Measurements from ENCODE around the gene CKLF. TPM values are rescaled to one million over a fixed set of nuclear protein-coding genes. Genes with fewer than 3 reads are reported as not detected.

The CKLF gene
- total RNA-seq, result 153 and 159 TPM in 2 replicates

- Mint-ChIP-seq H3K27ac (peak within 1 kb of the TSS; percentile 95), H3K36me3 (ENCODE audit: low read depth) (peaks cover 36% of the 10 kb centered on the region), H3K4me3 (peak within 1 kb of the TSS; percentile 99), H3K9me3 (no peaks in the 10 kb centered on the region), H3K4me1 (ENCODE audit: low read depth) (peaks cover 81% of the 10 kb centered on the region), H3K27me3 (ENCODE audit: insufficient read depth) (peaks cover 2% of the 10 kb centered on the region)
- intact Hi-C loops (cut with micrococcal nuclease), result loop anchor here (1.0 to 5.0 kb wide), 7 partner anchors 11 to 320 kb away; partner anchors contain the start of gene CMTM3
- peak; percentile 93 for DNase-seq (ENCODE audit: low spot score)
Measured at GRCh38 chr16:66552286-66553177, at the start of gene CKLF. CKLF (plus strand) TSS chr16:66552576; CDS start chr16:66552716, 140 bp downstream.

- Mint-ChIP-seq H3K27me3 (ENCODE audit: insufficient read depth) (peaks cover 13% of the 10 kb centered on the region), H3K4me3 (no peak overlapping the region), H3K27ac (no peak overlapping the region), H3K9me3 (no peaks in the 10 kb centered on the region), H3K36me3 (ENCODE audit: low read depth) (peaks cover 2% of the 10 kb centered on the region), H3K4me1 (ENCODE audit: low read depth) (peaks cover 9% of the 10 kb centered on the region)
- no peak for DNase-seq (ENCODE audit: low spot score)
- intact Hi-C loops (cut with micrococcal nuclease), result no loop called here
Measured at GRCh38 chr16:66503030-66503429, 49.3 kb upstream of the CKLF start.

- intact Hi-C loops (cut with micrococcal nuclease), result no loop called here
- Mint-ChIP-seq H3K9me3 (no peaks in the 10 kb centered on the region), H3K4me1 (ENCODE audit: low read depth) (peaks cover 9% of the 10 kb centered on the region), H3K36me3 (ENCODE audit: low read depth) (peaks cover 2% of the 10 kb centered on the region), H3K27ac (no peak overlapping the region), H3K4me3 (no peak overlapping the region), H3K27me3 (ENCODE audit: insufficient read depth) (peaks cover 13% of the 10 kb centered on the region)
- DNase-seq (ENCODE audit: low spot score), result no peak
Measured at GRCh38 chr16:66503612-66504011, 48.8 kb upstream of the CKLF start.

- no peak for DNase-seq (ENCODE audit: low spot score)
- intact Hi-C loops (cut with micrococcal nuclease), result loop anchor here (1.0 kb wide), 1 partner anchor 15 kb away; no protein-coding TSS in a partner anchor
- no peak overlapping the region for H3K27ac Mint-ChIP-seq
- H3K4me3 Mint-ChIP-seq, result no peak overlapping the region
- peaks cover 2% of the 10 kb centered on the region for H3K27me3 Mint-ChIP-seq (ENCODE audit: insufficient read depth)
- peaks cover 16% of the 10 kb centered on the region for H3K4me1 Mint-ChIP-seq (ENCODE audit: low read depth)
- H3K9me3 Mint-ChIP-seq, result no peaks in the 10 kb centered on the region
- peaks cover 6% of the 10 kb centered on the region for H3K36me3 Mint-ChIP-seq (ENCODE audit: low read depth)
Measured at GRCh38 chr16:66507731-66508239, 44.6 kb upstream of the CKLF start.

- intact Hi-C loops (cut with micrococcal nuclease), result loop anchor here (1.0 kb wide), 1 partner anchor 14 kb away; no protein-coding TSS in a partner anchor
- DNase-seq (ENCODE audit: low spot score), result no peak
- Mint-ChIP-seq H3K27me3 (ENCODE audit: insufficient read depth) (no peaks in the 10 kb centered on the region), H3K4me3 (no peak overlapping the region), H3K36me3 (ENCODE audit: low read depth) (peaks cover 9% of the 10 kb centered on the region), H3K9me3 (no peaks in the 10 kb centered on the region), H3K4me1 (ENCODE audit: low read depth) (peaks cover 18% of the 10 kb centered on the region), H3K27ac (no peak overlapping the region)
Measured at GRCh38 chr16:66508248-66508913, 44.0 kb upstream of the CKLF start.

- Mint-ChIP-seq H3K9me3 (no peaks in the 10 kb centered on the region), H3K27me3 (ENCODE audit: insufficient read depth) (no peaks in the 10 kb centered on the region), H3K4me1 (ENCODE audit: low read depth) (peaks cover 17% of the 10 kb centered on the region)
Measured at GRCh38 chr16:66508914-66509496, 43.4 kb upstream of the CKLF start.

GRCh38 chr16:66509576-66509975, 42.8 kb upstream of the CKLF start:
- intact Hi-C loops (cut with micrococcal nuclease), result no loop called here
- H3K27me3 Mint-ChIP-seq (ENCODE audit: insufficient read depth), result no peaks in the 10 kb centered on the region
- DNase-seq (ENCODE audit: low spot score), result no peak
- H3K4me1 Mint-ChIP-seq (ENCODE audit: low read depth), result peaks cover 17% of the 10 kb centered on the region
- no peak overlapping the region for H3K27ac Mint-ChIP-seq
- no peaks in the 10 kb centered on the region for H3K9me3 Mint-ChIP-seq
- peaks cover 9% of the 10 kb centered on the region for H3K36me3 Mint-ChIP-seq (ENCODE audit: low read depth)
- no peak overlapping the region for H3K4me3 Mint-ChIP-seq

More at GRCh38 chr16:66508914-66509496, 43.4 kb upstream of the CKLF start:
- no peak for DNase-seq (ENCODE audit: low spot score)
- Mint-ChIP-seq H3K4me3 (no peak overlapping the region), H3K36me3 (ENCODE audit: low read depth) (peaks cover 9% of the 10 kb centered on the region), H3K27ac (no peak overlapping the region)
- intact Hi-C loops (cut with micrococcal nuclease), result loop anchor here (1.0 kb wide), 1 partner anchor 13 kb away; no protein-coding TSS in a partner anchor

GRCh38 chr16:66510298-66510697, 42.1 kb upstream of the CKLF start:
- no peaks in the 10 kb centered on the region for H3K27me3 Mint-ChIP-seq (ENCODE audit: insufficient read depth)
- no peak for DNase-seq (ENCODE audit: low spot score)
- H3K4me3 Mint-ChIP-seq, result no peak overlapping the region
- intact Hi-C loops (cut with micrococcal nuclease), result no loop called here
- H3K9me3 Mint-ChIP-seq, result no peaks in the 10 kb centered on the region
- peaks cover 24% of the 10 kb centered on the region for H3K4me1 Mint-ChIP-seq (ENCODE audit: low read depth)
- peaks cover 9% of the 10 kb centered on the region for H3K36me3 Mint-ChIP-seq (ENCODE audit: low read depth)
- H3K27ac Mint-ChIP-seq, result no peak overlapping the region

- no peak for DNase-seq (ENCODE audit: low spot score)
Measured at GRCh38 chr16:66510711-66511601, 41.4 kb upstream of the CKLF start.

GRCh38 chr16:66511602-66512271, 40.6 kb upstream of the CKLF start:
- peaks cover 38% of the 10 kb centered on the region for H3K4me1 Mint-ChIP-seq (ENCODE audit: low read depth)
- no peak overlapping the region for H3K4me3 Mint-ChIP-seq
- no peaks in the 10 kb centered on the region for H3K9me3 Mint-ChIP-seq
- H3K27ac Mint-ChIP-seq, result peak overlapping the region; percentile 40
- no peak for DNase-seq (ENCODE audit: low spot score)
- H3K36me3 Mint-ChIP-seq (ENCODE audit: low read depth), result peaks cover 9% of the 10 kb centered on the region
- no peaks in the 10 kb centered on the region for H3K27me3 Mint-ChIP-seq (ENCODE audit: insufficient read depth)
- intact Hi-C loops (cut with micrococcal nuclease), result no loop called here

More at GRCh38 chr16:66510711-66511601, 41.4 kb upstream of the CKLF start:
- Mint-ChIP-seq H3K36me3 (ENCODE audit: low read depth) (peaks cover 9% of the 10 kb centered on the region), H3K27me3 (ENCODE audit: insufficient read depth) (no peaks in the 10 kb centered on the region), H3K4me3 (no peak overlapping the region), H3K9me3 (no peaks in the 10 kb centered on the region), H3K27ac (no peak overlapping the region), H3K4me1 (ENCODE audit: low read depth) (peaks cover 30% of the 10 kb centered on the region)
- intact Hi-C loops (cut with micrococcal nuclease), result no loop called here

- H3K27me3 Mint-ChIP-seq (ENCODE audit: insufficient read depth), result no peaks in the 10 kb centered on the region
- no peaks in the 10 kb centered on the region for H3K9me3 Mint-ChIP-seq
- H3K4me3 Mint-ChIP-seq, result no peak overlapping the region
- intact Hi-C loops (cut with micrococcal nuclease), result no loop called here
- H3K36me3 Mint-ChIP-seq (ENCODE audit: low read depth), result peaks cover 12% of the 10 kb centered on the region
- no peak overlapping the region for H3K27ac Mint-ChIP-seq
- DNase-seq (ENCODE audit: low spot score), result no peak
- peaks cover 45% of the 10 kb centered on the region for H3K4me1 Mint-ChIP-seq (ENCODE audit: low read depth)
Measured at GRCh38 chr16:66512272-66513110, 39.9 kb upstream of the CKLF start.
